SK-N-SH treated with all-trans-retinoic acid at 6 μM for 48 hours (cell line): Measurements from ENCODE around the gene BUD13.

Experiments
- ZFP3 ChIP-seq: fragments of 250-450 bp; sonication (Bioruptor Pico); IDR thresholded peaks from 2 replicates; pipeline ENCODE4 v1.5.0; 2020; ENCODE audit warnings: mild to moderate bottlenecking, moderate library complexity
- ZNF565 ChIP-seq: fragments of 450-650 bp; formaldehyde crosslinking; conservative IDR thresholded peaks from 2 replicates; pipeline ENCODE4 v1.5.0; 2020; ENCODE audit warnings: low read depth, mild to moderate bottlenecking, moderate library complexity

GRCh38 chr11:116804001-116804400, 31.2 kb upstream of the BUD13 start:
- TF ChIP-seq ZFP3 (CRISPR knock-in tag) = no peak
- TF ChIP-seq ZNF565 (CRISPR knock-in tag) = no peak
